ENCODE data around the gene GPR50. TPM values are rescaled to one million over a fixed set of nuclear protein-coding genes. Genes with fewer than 3 reads are reported as not detected.

The GPR50 gene
- total RNA-seq: not detected
- long read RNA-seq: 0 reads

DNA sequence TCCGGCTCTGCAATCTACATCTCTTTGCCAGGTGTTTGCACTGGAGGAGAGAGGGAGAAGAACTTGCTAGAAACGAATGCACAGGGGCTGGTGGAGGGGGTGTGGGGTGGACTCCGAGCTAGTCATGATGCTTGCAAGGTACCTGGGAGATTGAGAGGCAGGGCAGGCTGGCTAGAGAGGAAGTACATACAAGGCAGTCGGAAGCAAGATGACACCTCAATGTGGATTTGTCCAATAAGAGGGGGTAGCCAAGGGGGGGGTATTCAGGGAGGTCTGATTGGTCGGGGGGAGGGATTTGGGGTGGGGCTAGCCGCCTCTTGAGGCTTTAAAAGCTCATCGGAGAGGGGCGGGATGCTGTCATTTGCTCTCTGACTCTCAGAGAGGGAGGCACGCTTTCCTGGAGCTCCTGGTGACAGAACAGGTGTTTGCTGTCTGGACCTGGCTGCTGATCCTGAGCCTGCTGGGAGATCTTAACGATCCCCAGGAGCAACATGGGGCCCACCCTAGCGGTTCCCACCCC is at the start of gene GPR50:
TSS of gene GPR50 (plus strand) at position 354 of the 520 bp plus-strand sequence. CDS start at position 492, 138 bp downstream.
- DNase-seq (ENCODE audit: low spot score): no peak
- intact Hi-C loops (cut with DNase I): no loop called here

DNA sequence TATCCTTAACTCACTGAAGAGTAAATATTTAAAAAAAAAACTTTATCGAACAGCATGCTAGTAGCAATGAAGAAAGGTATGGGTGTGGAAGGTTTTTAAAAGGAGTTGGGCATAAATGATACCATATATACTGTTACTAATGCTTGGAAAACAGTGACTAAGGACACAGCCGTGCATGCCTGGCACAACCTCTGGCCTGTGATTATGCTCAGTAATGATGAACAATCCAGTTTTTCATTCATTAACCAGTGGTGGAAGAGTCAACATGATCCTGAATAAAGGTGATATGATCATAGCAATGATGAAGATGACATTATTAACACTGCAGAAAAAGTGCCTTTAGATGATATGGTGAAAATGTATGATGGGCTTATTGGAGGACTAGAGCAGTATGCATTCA is 43.9 kb upstream of the GPR50 start:
- intact Hi-C loops (cut with DNase I): no loop called here
- no peak for DNase-seq (ENCODE audit: low spot score)

DNA sequence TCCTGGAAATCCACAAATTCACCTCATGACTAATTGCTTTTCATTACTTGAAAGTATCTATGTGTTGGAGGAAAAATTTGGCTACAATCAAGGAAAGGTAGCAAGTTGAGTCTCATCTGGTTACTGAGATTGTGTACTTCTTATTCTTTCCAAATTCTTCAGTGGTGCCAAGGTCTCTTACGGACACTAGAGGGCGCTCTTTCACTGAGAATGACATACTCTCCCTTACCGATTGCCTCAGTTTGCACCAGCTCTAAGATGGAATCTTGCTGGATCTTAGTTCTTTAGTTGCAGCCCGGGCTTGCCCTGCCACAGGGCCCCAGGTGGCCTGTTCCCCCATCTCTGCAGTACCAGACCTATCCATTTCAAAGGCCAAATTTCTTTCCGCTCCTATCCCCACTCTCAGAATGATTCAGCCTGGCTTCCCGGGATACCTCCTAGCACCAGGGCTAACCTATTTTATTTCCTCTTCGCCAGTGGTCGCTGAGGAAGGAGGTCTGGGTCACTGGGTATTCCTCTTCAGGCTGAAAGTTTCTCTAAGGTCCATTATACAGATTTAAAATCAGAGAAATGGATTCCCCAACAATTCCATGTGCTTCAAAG is 24.6 kb upstream of the GPR50 start:
- intact Hi-C loops (cut with DNase I): loop anchor here (2.0 to 10.0 kb wide), 2 partner anchors 203 to 529 kb away; no protein-coding TSS in a partner anchor
- DNase-seq (ENCODE audit: low spot score): no peak

- intact Hi-C loops (cut with DNase I): loop anchor here (10.0 kb wide), 1 partner anchor 202 kb away; no protein-coding TSS in a partner anchor
- DNase-seq (ENCODE audit: low spot score): no peak
These were observed 23.3 kb upstream of the GPR50 start for GRCh38 chrX:151153086-151153485.

- intact Hi-C loops (cut with DNase I): loop anchor here (10.0 kb wide), 1 partner anchor 201 kb away; no protein-coding TSS in a partner anchor
- no peak for DNase-seq (ENCODE audit: low spot score)
These were observed 22.7 kb upstream of the GPR50 start for GRCh38 chrX:151153667-151154066.

- intact Hi-C loops (cut with DNase I): loop anchor here (10.0 kb wide), 1 partner anchor 200 kb away; no protein-coding TSS in a partner anchor
- DNase-seq (ENCODE audit: low spot score): no peak
These were observed 21.1 kb upstream of the GPR50 start for GRCh38 chrX:151155234-151155633.

- intact Hi-C loops (cut with DNase I): no loop called here
- DNase-seq (ENCODE audit: low spot score): no peak
These were observed 14.7 kb upstream of the GPR50 start for GRCh38 chrX:151161690-151162089.

DNA sequence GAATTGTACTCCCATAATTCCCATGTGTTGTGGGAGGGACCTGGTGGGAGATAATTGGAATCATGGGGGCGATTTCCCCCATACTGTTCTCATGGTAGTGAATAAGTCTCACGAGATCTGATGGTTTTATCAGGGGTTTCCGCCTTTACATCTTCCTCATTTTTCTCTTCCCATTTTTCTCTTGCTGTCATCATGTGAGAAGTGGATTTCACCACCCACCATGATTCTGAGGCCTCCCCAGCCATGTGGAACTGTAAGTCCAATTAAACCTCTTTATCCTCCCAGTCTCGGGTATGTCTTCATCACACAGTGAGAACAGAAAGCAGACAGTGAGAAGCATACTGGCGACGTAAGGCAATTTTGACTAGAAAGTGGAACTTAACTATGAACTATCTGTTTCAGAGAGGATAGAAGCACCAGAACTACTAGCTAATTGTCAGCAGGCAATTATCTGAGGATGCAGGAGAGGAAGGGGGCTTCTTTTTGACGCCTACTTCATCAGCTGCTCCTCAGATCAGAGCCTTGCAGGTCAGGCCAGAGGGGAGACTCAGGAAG is 8.5 kb upstream of the GPR50 start:
- DNase-seq (ENCODE audit: low spot score): no peak
- intact Hi-C loops (cut with DNase I): no loop called here

GRCh38 chrX:151169783-151170182 is 6.6 kb upstream of the GPR50 start:
- no peak for DNase-seq (ENCODE audit: low spot score)
- intact Hi-C loops (cut with DNase I): no loop called here

DNA sequence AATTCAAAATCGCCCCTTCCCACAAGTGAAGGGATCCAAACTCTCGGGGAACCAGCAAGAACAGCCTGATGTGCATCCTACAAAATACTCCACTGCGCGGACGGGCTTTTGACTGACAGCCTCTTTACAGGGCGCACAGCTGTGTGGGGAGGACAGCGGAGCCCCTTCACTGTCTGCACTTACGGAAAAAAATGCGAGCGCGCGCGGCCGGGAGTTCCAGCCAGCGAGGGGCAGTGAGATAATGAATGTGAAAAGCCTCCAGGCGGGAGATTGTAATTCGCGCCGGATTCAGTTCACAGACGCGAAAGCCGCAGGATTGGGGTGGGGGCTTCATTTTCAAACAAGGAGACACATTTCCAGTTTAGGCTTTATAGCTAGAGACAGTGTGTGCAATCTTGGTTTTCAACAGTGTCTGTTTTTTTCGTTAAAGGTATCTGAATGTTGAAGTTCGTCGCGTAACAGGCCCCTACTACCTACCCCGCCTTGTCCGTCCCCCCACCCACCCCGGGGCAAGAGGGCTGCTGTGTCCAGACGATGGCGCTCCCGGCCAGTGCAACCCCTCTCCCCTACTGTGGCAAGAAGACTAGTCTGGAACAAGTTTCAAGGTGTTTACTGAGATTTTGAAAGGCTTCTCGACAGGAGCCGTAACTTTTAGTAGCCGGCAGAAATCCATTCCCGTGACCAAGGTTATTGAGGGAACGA is 1.7 kb upstream of the GPR50 start:
- intact Hi-C loops (cut with DNase I): no loop called here

DNA sequence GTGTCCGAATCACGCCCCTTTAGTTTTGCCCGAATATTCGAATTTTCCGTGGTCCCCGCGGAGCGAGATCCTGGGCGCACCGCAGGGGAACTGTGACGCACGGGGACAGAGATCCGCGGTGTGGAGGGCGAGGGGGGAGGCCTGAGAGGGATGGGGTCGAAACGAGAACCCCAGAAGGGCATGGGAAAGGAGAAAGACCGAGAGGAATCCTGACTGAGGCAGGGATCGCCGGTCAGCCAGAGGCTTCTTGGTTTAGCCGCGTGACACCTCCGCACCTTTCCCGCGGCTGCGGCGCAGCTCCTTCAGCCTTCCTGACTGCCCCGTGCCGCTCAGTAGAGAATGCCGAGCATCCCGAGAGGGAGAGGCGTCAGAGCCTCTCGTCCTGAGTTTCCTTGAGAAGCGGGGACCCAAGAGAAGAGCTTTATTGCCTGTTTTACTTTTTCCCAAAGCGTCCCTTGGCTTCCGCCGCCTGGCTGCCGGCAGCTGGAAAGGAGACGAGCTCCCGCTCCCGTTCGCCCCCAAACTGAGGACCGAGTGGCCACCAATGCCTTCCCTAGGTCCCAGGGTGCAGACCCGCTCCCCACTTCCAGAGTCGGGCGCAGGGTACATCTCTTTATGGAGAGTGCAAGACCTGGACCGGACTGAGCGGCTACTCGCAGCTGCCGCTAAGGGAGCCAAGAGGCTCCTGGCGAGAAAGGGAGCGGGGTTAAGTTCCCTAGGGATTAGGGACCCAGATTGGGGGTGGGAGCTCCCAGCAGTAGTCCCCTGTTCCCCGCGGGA is 911 bp upstream of the GPR50 start:
- DNase-seq (ENCODE audit: low spot score): no peak
- intact Hi-C loops (cut with DNase I): no loop called here

More for the DNA sequence above, 1.7 kb upstream of the GPR50 start:
- no peak for DNase-seq (ENCODE audit: low spot score)

DNA sequence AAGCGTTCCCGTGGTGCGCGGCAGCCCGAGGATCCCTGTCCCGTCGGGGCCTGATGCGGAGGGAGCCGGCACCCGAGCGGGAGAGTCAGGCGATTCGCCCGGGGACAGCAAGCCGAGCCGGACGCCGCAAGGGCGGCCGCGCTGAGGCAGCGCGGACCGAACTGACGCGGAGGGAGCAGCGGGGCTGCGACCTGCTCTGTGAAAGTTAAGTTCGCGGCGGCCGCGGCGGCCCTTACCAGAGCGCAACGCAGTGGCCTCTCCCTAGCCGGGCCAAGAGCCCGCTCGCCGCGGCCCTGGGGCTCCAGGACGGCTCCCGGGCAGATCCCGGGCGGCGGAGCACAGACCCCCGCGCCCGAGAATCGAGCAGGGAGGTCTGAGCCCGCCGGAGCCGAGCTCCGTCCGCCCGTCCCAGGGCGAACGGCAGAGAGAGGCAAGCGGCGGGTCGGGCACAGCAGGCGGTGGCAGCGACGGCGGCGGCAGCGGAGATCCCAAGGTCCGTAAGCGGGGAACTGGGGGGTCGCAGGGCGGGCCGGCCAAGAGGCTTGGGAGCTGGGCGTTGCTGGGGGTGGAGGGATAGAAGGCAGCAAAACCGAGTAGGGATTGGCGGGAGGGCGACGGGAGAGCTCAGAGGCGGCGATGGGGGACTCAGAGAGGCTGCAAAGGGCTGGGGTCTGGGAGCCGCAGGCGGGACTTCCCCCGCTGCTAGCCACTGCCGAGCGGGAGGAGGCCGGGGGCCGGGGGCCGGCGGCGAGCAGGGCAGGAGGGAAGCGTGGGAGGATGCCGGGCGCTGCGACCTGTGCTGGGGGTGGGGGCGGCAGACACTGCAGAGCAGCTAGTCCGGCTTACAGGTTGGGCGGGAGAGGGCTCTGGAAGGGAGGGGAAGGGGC is 1.0 kb downstream of the GPR50 start:
- DNase-seq (ENCODE audit: low spot score): no peak
- intact Hi-C loops (cut with DNase I): no loop called here

- DNase-seq (ENCODE audit: low spot score): no peak
- intact Hi-C loops (cut with DNase I): no loop called here
These were observed 2.4 kb downstream of the GPR50 start for GRCh38 chrX:151178746-151179145.

DNA sequence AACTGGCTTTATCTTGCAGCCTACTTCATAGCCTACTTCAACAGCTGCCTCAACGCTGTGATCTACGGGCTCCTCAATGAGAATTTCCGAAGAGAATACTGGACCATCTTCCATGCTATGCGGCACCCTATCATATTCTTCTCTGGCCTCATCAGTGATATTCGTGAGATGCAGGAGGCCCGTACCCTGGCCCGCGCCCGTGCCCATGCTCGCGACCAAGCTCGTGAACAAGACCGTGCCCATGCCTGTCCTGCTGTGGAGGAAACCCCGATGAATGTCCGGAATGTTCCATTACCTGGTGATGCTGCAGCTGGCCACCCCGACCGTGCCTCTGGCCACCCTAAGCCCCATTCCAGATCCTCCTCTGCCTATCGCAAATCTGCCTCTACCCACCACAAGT is 4.0 kb downstream of the GPR50 start:
- intact Hi-C loops (cut with DNase I): no loop called here
- DNase-seq (ENCODE audit: low spot score): no peak

- intact Hi-C loops (cut with DNase I): no loop called here
- no peak for DNase-seq (ENCODE audit: low spot score)
These were observed 4.7 kb downstream of the GPR50 start for GRCh38 chrX:151181088-151181487.

DNA sequence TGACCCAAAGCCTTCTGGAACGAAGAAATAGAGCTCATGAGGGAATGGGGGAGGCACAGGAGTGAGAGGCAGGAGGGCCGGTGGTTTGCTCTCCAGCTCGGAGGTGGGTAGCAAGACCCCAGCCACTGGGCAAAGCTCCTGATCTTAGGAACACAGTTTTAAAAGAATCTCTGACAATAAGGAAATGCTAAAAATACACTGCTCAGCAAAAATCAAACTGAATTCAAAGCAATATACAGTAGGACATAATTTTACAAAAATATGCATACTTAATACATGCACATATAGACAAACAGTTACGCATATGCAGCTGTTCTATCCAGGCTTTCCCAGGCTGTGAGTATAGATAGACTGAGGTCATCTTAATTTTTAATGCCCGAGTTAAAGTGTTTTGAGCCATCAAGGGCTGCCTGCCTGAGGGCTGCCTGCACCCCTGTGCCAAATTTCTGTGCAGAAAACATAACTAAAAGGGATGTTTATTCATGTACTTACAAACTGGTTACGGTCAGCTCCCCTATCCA is 6.9 kb downstream of the GPR50 start:
- no peak for DNase-seq (ENCODE audit: low spot score)
- intact Hi-C loops (cut with DNase I): no loop called here

DNA sequence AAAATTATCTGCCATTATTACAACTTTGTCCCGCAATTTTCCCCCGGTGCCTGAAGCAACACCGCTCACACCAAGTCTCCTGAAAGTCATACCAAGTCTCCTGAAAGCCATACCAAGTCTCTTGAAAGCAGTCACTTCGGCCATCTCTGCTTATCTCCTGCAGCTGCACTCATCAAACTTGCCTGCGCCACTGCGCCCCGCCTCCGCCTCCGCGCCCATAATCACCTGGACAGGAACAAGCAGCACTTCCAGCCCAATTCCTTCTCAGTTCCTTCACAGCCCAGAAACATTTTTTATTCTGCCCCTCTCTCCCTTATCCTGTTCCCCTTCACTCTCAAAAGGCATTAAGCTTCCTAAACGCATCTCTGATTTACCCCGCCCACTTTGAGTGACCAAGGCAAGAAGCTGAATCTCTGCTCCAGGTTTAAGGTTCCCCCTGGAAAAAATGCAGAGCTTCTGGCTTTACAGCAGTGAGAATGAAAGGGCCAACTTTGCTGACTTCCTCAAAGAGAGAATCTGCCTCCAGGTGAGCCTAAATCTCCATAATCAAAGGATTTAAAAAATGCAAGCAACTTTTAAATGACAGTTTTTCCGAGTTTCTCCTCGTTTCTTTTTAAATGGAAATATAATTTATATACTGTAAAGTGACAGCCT is 7.7 kb downstream of the GPR50 start:
- intact Hi-C loops (cut with DNase I): no loop called here
- DNase-seq (ENCODE audit: low spot score): no peak

- intact Hi-C loops (cut with DNase I): no loop called here
- DNase-seq (ENCODE audit: low spot score): no peak
These were observed 8.3 kb downstream of the GPR50 start for GRCh38 chrX:151184705-151185104.

Measured in cardiac septum (tissue), 1 donor.